Neutrophil (primary cell): ENCODE measurements around the gene MAU2.
A peak's percentile ranks its signal among the peaks of the same experiment; 100 is the strongest.

Experiments
- H3K27ac ChIP-seq: fragments of 200-600 bp; sonication (generic); 2 replicates; pipeline ENCODE4 v1.5.1; 2016; ENCODE audit warnings: mild to moderate bottlenecking, moderate library complexity
- H3K27me3 ChIP-seq: fragments of 200-600 bp; sonication (generic); 2 replicates; pipeline ENCODE4 v1.6.0; 2016; ENCODE audit warnings: mild to moderate bottlenecking
- H3K36me3 ChIP-seq: fragments of 200-600 bp; sonication (generic); 2 replicates; pipeline ENCODE4 v1.5.1; 2017
- H3K4me1 ChIP-seq, 2 experiments: fragments of 200-600 bp in 1 of 2; sonication (generic) in 1 of 2; 1 replicate in 1 of 2; 2 replicates in 1 of 2; pipeline versions ENCODE4 v1.5.1 to v1.6.1; 2013 to 2016; ENCODE audit warnings: low read depth in 1 of 2, low read length in 1 of 2, mild to moderate bottlenecking in 1 of 2, moderate library complexity in 1 of 2; ENCODE audit not compliant: control insufficient read depth in 1 of 2, insufficient read depth in 1 of 2
- H3K4me3 ChIP-seq, 2 experiments: fragments of 200-600 bp in 1 of 2; sonication (generic) in 1 of 2; 1 replicate in 1 of 2; 2 replicates in 1 of 2; pipeline ENCODE4 v1.5.1; 2013 to 2016; ENCODE audit warnings: low read depth in 1 of 2, low read length in 1 of 2, mild to moderate bottlenecking in 1 of 2, moderate library complexity in 1 of 2
- H3K9me3 ChIP-seq: fragments of 200-600 bp; sonication (generic); 2 replicates; pipeline ENCODE4 v1.5.1; 2016
- TF ChIP-seq, protein P1 (sequence below): fragments of 200-600 bp; sonication (generic); IDR thresholded peaks from 2 replicates; pipeline ENCODE4 v1.5.1; 2016; ENCODE audit warnings: antibody characterized with exemption

Gene MAU2

DNA sequence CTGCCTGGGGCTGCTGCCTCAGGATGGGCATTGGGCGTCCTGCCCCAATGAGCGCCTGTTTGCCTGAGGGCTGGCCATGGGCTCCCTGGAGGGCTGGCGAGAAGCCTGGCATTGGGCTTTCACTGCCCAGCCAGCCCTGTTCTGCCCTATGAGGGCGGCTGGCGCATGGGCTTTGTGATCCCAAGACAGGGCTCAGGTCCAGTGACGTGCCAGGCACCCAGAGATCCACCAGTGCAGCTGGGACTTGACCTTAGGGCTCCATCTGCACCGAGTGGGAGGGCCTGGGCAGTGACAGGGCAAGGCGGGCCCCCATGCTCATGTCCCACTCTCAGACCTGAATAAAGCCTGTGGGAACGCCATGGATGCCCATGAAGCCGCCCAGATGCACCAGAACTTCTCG, 34.3 kb downstream of the MAU2 start:
- Histone ChIP-seq H3K4me1 (no peaks in the 10 kb centered on the region), H3K4me3 (no peak overlapping the region), H3K27me3 (no peaks in the 10 kb centered on the region), H3K27ac (no peak overlapping the region), H3K36me3 (peaks cover 91% of the 10 kb centered on the region), H3K9me3 (no peaks in the 10 kb centered on the region)
- TF ChIP-seq, protein P1, sequence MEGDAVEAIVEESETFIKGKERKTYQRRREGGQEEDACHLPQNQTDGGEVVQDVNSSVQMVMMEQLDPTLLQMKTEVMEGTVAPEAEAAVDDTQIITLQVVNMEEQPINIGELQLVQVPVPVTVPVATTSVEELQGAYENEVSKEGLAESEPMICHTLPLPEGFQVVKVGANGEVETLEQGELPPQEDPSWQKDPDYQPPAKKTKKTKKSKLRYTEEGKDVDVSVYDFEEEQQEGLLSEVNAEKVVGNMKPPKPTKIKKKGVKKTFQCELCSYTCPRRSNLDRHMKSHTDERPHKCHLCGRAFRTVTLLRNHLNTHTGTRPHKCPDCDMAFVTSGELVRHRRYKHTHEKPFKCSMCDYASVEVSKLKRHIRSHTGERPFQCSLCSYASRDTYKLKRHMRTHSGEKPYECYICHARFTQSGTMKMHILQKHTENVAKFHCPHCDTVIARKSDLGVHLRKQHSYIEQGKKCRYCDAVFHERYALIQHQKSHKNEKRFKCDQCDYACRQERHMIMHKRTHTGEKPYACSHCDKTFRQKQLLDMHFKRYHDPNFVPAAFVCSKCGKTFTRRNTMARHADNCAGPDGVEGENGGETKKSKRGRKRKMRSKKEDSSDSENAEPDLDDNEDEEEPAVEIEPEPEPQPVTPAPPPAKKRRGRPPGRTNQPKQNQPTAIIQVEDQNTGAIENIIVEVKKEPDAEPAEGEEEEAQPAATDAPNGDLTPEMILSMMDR: no peak

GRCh38 chr19:19355606-19356139, 35.0 kb downstream of the MAU2 start:
- no peaks in the 10 kb centered on the region for H3K4me1 ChIP-seq
- H3K36me3 ChIP-seq: peaks cover 84% of the 10 kb centered on the region
- no peak overlapping the region for H3K27ac ChIP-seq
- TF ChIP-seq, protein P1: no peak
- no peaks in the 10 kb centered on the region for H3K27me3 ChIP-seq
- H3K4me3 ChIP-seq: no peak overlapping the region
- no peaks in the 10 kb centered on the region for H3K9me3 ChIP-seq

GRCh38 chr19:19356500-19356899, 35.9 kb downstream of the MAU2 start:
- Histone ChIP-seq H3K27ac (peak overlapping the region; percentile 15), H3K27me3 (no peaks in the 10 kb centered on the region), H3K9me3 (no peaks in the 10 kb centered on the region), H3K4me1 (peaks cover 5 to 7% of the 10 kb centered on the region in 2 experiments), H3K4me3 (no peak overlapping the region), H3K36me3 (peaks cover 76% of the 10 kb centered on the region)
- TF ChIP-seq, protein P1: no peak

DNA sequence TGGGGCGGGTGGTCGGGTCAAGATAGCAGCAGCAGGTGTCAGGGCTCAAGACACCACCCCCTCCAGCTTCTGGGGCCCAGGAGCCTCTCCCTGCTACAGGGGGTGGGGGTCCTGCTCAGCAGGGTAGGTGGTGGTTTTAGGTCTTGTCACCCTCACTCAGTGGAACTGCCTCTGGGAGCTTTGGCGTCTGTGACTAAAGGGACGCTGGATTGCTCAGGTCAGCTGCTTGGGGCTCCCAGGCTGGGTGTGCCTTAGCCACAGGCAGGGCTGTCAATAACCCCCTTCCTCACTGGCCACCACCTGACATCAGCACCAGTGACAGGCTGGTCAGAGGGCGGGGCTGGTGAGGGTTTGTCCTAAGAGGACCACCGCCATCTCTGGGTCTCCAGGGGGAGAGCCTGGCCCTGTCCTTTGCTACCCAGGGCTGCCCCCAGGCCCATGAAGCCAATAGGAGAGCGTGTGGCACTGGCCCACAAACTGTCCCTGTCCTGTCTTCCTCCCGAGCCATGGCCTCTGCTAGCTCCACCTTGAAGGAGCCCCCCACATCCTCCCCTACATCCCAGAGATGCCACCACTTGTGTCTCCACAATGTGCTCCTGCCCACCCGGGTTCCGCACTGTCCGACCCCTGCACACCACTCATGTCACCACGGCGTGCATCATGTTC, 36.4 kb downstream of the MAU2 start:
- Histone ChIP-seq H3K27me3 (no peaks in the 10 kb centered on the region), H3K9me3 (no peaks in the 10 kb centered on the region), H3K4me1 (peaks cover 5 to 7% of the 10 kb centered on the region in 2 experiments), H3K36me3 (peaks cover 71% of the 10 kb centered on the region), H3K4me3 (no peak overlapping the region), H3K27ac (peak overlapping the region; percentile 15)
- TF ChIP-seq, protein P1: no peak

DNA sequence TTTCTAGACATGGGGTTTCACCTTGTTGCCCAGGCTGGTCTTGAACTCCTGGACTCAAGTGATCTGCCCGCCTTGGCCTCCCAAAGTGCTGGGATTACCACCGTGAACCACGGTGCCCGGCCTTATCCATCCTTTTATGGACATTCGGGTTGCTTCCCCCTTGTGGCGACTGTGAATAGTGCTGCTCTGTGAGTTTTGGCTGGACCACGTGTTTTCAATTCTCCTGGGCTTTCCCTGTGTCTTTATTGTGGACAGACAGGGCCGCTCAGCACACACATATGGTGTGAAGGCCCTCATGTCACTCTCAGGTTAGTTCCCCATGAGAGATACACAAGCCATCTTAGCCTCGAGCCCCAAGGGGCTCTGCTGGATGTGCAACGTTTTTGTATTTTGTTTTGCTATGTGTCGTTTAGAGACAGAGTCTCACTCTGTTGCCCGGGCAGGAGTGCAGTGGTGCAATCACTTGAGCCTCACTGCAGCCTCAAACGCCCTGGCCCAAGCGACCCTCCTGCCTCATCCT, 40.5 kb downstream of the MAU2 start:
- no peak overlapping the region for H3K4me3 ChIP-seq

More for the DNA sequence above, 40.5 kb downstream of the MAU2 start:
- peak overlapping the region; percentile 51 for H3K27ac ChIP-seq
- peaks cover 30% of the 10 kb centered on the region for H3K36me3 ChIP-seq
- peaks cover 17 to 19% of the 10 kb centered on the region in 2 experiments for H3K4me1 ChIP-seq
- no peaks in the 10 kb centered on the region for H3K27me3 ChIP-seq
- TF ChIP-seq, protein P1: peak; percentile 88
- no peaks in the 10 kb centered on the region for H3K9me3 ChIP-seq
